NCI-H128 (cell line): ENCODE measurements around the gene CD7.

Experiments
- DNase-seq: peaks from one replicate; lab custom pipeline; 2025; ENCODE audit not compliant: unreplicated experiment; lab: John Stamatoyannopoulos, UW

The CD7 gene

DNA sequence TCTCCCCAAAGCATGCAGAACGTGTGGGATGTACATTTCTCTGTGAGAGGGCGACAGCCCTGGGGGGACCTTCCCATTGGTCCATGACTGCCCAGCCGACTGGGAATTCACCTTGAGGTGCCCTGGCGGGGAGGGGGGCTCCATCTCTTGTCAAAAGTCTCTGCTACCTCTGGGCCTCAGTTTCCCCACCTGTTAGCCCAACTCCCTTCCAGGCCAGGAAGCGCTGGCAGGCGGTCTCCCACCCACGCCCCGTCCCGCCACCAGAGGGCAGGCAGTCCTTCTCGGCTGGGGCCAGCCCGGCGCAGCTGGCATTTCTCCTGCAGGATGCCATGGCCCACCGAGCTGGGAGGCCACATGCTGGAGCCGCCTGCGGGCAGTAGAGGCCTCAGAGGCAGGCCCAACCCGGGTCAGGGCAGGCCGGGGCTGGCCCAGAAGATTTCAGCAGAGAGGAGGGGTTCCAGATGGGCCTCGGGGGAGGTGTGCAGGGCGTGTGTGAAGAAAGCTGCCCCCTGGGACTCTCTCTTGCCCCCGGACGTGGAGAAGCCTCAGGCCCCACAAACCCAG lies 16.6 kb downstream of the CD7 start:
- DNase-seq = no peak

DNA sequence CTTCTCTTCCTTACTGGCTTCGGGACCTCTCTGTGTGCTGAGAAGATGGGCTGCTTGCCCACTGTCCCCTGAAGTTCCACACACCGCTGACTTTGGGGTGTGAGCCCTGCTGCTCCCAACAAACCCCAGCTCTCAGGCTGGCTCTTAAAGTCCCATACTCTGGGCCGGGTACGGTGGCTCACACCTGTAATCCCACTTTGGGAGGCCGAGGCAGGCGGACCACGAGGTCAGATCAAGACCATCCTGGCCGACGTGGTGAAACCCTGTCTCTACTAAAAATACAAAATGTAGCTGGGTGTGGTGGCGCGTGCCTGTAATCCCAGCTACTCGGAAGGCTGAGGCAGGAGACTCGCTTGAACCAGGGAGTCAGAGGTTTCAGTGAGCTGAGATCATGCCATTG lies 17.2 kb downstream of the CD7 start:
- no peak for DNase-seq

DNA sequence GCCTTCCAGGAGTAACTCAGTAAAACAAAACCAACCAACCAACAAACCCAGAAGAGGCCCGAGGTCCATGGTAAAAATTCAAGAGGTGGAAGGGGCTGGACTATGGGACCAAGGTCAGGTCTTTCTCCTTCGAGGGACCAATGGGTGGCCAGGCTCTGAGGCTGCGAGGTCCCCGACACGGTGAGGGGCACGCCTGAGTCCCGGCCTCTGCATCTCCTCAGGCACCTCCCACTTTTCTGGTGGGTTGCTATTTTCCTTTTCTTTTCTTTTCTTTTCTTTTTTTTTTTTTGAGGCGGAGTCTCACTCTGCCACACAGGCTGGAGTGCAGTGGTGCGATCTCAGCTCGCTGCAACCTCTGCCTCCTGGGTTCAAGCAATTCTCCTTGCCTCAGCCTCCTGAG lies 18.0 kb downstream of the CD7 start:
- no peak for DNase-seq

DNA sequence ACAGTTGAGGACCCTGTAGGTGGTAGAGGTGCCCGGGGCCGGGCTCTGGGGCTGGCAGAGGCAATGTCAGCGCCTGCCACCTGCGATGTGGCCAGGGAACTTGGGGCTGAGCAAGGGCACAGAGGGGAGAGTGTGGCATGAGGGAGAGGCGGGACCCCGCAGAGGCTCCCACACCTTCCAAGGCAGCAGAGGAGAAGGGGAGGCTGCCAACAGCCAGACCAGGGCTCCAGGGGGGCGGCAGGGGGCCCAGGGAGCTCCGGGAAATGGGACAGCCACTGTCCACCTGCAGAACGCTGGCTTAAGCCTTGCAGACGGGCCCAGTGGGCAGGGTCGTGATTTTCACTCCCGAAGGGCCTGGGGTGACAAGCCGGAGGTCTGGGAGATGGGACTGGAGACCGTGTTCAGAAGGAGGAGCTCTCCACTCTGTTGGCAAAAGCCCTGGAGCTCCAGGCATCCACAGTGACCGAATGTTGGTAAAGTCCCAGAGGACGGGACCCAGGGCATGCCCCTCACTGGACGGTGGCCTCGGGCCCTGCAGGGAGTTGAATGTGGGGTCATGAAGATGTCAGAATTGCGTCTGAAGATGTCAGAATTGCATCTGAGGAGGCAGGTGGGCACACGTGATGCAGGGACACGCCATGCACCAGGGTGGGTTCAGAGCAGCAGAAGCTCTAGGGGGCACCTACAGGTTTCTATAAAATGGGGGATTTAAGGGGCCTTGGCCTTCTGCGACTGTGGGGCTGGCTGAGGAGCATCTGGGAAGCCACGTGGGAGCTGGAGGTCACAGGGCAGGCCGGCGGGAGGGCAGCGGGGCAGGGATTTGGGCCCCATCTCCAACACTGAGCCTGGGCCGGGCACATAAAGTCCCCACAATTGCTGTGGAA lies 18.6 kb downstream of the CD7 start:
- DNase-seq = no peak

DNA sequence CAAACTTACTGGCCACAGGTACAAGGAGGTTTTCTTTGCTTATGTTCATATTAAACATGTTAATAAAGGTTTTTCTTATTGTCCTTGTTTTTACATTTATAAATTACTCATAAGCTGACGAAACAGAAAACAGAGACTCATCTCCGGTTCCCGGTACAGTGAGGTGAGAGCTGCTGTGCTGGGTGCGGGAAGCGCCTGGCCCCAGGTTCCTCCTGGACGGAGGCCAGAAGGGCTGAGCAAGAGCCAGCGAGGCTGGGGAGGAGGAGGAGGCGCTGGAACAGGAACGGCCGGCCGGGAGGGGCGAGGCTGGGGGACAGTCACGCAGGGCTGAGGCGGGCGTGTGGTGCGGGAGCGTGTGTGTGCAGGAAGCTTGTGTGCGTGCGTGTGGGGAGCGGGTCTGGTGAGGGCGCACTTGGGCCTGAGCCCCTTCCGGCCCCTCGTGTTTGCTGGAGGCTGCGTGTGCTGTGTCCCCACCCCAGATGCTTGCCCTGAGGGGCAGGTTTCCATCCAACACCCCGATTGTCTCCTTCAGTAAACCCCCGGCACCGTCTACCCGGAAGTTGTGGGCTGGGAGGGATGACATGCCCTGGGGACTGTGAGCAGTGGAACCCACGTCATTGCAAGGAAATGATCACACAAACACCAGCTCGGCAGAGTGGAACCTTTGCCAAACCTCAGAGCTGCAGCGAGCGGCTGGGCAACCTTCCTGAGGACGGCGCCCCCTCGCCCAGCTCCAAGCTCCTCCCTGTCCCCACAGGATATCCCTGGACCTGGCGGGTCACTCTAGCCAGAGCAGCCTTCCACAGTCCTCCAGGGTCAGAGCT lies 19.5 kb downstream of the CD7 start:
- no peak for DNase-seq

DNA sequence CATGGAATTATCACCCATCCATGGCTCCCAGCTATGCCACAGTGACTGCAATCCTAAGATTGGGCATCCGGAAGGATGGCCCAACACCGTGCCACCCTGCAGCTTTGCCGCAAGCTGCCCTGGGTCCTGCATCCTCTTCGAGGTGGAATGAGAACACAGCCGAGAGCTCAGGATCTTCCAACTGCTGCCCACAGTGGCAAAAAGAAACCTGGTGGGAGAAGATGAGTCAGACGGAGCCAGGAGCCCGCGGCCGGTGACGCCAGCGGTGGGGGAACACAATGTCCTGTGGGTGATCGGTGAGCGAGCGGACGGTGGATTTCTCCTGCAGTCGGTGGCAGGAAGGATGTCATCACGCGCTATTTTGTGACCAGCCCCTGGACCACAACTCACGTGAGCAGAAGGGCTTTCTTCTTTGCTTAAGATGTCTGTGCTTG lies 20.1 kb downstream of the CD7 start:
- no peak for DNase-seq

DNA sequence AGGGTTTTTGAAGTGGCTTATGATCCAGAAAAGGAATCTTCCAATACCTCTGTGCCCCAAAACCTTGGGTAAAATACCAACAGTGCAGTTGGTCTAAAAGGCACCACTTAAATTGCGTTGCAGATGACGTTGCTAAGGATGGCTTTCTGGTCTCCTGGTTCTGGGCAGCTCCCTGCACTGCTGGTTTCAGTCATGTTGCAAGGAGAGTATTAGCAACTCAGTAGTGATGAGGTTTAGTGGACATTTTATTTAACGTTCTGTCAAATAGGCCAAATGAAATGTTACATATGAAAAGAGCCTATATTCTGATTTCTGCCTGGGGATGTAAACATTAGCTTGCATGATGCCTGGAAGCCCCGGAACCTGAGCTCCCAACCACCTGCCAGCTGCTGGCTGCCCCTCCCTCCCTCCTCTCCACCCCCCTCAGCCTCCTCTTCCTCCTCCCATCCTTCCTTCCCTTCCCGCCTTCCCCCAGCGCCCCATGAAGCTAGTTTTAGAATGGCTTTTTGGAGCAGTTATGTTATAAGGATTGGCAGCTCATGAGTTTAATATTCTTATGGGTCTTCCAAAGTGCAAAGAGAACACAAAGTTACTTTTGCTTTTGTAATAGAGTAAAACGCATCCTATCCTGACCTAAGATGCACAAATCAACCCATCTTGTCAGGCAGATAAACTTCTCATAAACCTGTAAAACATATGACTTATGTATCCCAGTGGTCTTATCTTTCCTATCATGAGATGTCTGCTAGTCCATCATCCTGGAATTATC lies 20.7 kb downstream of the CD7 start:
- no peak for DNase-seq

DNA sequence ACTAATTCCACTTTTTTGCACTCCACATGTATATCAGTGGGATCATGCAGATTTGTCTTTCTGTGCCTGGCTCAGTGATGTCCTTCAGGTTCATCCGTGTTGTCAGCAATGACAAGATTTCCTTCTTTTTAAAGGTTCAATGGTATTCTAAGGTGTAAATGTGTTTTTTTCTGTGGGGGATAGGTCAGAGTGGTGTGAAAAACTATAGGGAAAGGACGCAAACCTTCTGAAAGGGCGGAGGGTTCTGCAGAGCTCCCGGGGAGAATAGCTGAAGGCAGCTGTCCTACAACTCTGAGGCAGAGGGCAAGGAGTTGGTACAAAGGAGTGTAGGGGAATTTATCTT lies 22.0 kb downstream of the CD7 start:
- DNase-seq = no peak

DNA sequence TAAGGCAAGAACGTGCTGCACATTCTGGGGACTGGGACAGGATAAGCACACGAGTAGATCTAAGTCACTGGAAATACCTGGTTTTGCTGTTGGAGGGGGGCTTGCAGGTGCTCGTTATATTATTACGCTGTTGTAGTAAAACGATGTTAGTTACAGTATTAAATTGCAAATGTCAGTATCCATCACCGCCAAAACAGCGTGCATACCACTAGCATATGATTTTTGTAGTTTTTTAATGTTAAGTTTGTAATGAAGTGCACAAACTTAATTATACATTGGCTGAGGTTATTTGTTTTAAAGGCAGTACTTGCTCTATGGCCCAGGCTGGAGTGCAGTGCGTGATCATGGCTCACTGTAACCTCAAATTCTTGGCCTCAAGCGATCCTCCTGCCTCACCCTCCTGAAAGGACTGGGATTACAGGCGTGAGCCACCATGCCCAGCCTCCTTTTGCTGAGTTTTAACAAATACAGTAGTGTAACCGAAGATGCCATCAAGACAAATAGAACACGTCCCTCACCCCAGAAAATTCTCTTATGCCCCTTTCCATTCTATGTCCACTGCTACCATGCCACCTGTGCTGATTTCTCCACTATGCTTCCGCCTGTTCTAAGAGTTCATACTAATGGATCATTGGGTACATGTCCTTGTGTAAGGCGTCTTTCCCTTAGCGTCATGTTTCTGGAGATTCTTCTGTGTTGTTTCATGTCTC lies 23.2 kb downstream of the CD7 start:
- no peak for DNase-seq

DNA sequence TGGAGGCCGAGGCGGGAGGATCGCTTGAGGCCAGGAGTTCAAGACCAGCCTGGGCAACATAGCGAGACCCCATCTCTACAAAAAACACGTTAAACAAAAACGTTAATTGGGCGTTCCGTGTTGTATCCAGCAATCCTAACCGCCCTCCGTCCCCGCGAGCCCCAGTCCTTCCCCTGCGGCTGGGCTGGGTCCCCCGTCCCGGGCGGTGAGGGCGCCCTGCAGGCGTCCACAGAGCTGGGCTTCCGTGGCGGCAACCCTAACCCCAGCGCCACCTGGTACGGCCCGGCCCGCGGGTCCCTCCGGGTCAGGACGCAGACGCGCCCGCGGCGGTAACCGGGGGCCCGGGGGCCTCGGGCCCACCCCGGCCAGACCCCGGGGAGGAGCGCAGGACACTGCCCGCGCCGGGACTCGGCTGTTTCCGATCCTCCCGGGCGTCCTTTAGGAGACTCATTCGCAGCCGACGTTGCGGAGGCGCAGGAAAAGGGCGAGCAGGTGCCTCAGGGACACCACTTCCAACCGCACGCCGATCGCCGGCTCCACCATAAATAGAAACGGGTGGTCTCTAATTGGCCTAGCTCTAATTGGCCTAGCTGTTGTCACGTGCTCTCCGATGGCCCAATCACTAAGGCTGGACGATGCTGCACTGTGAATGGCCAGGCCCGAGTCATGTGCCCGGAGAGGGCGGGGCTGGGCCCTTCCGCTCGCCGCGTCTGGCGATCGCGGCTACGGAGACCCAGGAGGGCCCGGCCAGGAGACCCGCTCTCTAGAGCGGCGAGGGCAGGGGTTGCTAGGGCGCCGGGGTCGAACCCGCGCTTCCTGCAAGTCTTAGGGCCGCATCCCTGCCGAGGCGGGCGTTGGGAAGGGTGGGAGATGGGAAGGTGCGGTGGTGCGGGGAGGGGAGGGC lies 24.9 kb downstream of the CD7 start:
- peak; percentile 94 for DNase-seq

DNA sequence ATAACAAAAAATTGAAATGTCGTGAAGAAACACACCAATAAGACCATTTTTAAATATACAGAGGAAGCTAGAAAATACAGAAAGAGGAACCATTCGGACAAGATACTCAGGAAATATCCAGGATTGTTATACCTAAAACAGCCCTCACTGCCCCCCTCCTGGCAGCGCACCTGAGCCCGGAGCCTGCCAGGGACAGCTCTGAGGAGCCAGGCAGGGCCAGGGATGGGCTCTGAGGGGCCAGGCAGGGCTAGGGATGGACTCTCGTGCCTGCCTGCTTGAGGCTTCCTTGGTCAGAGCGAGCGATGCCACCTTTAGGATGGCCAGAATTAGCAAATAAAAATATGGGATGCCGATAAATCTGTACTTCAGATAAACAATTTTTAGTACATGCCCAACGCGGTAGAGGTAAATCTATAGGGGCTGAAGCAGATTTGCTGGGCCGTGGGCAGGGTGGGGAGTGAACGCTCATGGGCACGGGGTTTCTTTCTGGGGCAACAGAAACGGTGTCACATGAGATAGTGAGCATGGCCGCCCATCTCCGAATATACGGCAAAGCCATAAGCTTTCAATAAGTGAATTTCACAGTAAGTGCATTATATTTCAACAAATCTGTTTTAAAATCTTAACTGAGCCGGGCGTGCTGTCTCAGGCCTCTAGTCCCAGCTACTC lies 25.7 kb downstream of the CD7 start:
- no peak for DNase-seq

DNA sequence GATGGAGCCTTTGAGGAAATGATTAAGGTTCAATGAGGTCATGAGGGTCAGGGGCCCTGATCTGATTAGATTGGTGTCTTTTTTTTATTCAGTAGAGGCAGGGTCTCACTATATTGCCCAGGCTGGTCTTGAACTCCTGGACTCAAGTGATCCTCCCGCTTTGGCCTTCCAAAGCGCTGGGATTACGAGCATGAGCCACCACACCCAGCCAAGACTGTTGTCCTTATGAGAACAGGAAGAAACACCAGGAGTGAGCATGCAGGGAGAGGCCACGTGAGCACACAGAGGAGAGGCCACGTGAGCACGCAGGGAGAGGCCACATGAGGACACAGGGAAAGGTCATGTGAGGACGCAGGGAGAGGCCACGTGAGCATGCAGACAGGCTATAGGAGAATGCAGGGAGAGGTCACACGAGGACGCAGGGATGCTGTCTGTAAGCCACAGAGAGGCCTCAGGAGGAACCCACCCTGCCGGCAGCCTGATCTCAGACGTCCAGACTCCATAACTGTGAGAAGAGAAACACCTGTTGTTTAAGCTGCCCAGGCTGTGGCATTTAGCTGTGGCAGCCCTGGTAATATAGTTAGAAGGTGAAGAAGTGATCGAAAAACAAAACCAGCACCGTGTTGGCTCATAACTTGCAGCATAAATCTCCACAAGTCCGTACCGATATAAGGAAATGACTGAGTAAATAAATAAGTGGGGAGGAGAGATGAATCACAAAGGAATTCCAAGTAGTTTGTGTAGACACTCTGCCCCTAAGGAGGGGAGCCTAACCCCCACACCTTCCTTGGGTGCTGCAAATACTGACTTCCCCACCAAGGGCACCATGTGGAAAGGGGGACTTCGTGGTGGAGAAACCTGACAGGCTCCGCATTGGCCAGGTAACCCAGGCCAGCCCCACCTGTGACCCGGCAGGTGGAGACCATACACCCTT lies 29.3 kb downstream of the CD7 start:
- DNase-seq = no peak

DNA sequence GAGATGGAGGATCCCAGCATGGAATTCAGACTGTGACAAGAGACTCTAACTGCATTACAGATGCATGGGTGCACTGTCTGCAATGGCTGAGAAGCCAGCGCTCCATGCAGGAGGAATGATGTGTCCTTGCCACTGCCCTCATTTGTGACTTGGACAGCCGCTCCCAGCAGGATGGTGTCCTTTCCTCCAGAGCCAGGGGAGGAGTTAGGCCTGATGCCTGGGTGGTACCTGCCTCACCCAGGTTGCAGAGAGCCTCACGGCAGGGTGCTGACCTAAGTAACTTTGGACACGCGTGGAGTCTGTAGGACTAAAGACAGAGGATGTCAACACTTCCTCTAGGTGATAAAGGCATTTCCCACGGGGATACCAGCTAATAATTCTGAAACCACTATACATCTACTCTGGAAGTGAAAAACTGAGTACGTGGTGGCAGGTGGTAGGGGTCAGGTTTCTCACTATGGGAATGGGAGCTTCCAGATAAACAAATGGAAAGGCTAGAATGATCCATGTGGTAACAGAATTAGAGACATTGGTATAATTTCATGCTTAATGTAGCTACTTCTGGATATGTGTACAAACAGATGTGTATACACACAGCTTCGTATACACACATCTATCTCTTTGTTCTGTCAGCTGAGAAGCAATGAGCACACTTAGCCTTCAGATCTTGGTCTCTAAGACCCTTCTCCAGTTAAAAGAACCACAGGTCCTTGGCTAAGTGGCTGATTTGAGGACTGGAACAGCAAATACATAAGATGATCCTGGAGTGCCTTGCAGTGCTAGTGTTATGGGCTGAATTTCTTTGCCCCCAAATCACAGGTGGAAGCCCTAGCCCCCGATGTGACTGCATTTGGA lies 30.2 kb downstream of the CD7 start:
- DNase-seq = no peak

DNA sequence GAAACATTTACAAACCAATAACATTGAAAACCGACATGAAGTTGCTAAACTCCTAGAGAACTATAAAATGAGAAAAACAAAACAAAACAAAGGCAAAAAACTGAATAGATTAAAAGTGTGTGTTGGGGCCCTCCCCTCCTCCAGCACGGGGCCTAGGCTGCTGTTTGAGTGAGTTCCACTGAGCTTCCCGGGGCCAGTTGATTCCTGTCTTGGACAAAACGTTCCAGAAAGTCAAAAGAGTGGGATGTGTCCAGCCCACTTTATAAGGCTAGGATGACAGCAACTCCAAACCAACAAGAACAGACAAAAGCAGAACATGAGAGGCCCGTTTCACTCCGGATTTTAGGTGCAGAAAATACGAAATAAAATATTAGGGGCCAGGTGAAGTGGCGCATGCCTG lies 32.3 kb downstream of the CD7 start:
- no peak for DNase-seq

DNA sequence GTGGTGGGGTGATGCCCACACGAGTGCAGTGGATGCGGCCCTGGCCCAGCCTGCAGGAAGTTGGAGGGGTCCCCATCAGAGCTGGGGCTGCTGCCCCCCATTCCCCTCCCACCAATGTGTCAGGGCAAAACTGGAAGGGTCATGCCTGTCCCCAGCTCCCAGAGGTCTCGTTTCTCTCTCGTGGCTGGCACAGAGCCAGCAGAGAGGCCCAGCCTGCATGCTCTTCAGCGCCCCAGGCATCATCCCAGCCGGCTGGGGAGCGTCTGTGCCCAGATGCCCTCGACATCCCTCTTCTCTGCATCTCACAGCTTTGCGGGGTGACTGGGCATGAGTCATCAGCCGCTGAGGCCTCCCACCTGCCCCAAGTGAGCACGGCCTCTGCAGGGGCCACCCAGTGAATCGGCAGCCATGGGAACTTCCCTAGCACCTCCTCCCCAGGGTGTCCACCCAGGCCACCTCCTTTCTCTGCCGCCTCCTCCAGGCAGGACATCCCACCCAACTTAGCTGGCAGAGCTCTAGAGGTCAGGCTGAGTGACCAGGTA lies 34.1 kb downstream of the CD7 start:
- no peak for DNase-seq

DNA sequence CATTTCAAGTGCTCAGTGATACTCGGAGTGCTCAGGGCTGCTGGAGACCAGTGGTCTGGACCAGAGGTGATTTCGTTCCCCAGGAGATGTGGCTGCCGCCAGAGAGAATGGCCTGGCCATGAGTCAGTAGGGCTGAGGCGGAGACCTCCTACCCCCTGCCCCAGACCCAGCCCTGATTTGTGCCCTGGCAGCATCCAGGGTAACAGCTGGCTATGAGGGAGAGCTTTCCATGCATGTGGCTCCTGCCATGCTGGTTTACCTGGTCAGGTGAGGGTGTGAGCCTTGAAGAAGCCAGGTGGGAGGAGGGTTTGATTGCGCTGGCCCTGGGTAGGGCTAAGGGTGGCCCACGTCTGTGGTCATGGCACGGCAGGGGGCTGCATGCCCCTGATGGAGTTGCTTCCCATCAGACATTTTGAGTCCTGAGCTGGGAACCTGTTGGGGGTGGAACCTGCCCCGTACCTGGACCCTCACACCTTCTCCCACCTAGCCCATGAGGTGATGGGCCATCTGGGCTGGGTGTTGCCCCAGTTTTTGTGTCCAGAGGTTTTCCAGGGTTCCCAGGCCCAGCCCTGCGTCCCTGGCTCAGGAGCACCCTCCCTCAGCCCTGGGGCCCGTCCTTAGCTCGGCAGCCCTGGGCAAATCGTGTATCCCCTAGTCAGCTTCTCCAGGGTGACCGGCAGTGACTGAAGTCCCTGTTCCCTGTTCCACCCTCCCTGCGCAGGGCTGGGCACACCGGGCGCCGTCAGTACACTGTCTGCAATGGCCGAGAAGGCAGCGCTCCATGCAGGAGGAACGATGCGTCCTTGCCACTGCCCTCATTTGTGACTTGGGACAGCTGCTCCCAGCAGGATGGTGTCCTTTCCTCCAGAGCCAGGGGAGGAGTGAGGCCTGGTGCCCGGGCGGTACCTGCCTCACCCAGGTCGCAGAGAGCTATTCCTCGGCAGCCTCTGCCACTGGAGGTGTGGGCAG lies 34.9 kb downstream of the CD7 start:
- no peak for DNase-seq
